Activated naive CD4-positive, alpha-beta T cell treated with Interleukin-2 at 50 U/mL for 16 hours (primary cell): Measurements from ENCODE around the gene TFCP2.
"Not testable (repeated sequence)": the region's sequence is repeated elsewhere in the genome, so short reads cannot be mapped to it uniquely, and the experiment has no call there.

ENCODE experiments used
- DNase-seq: peaks from one replicate; pipeline ENCODE4 v3.0.0-alpha.2; 2020

TFCP2 gene

GRCh38 chr12:51080136-51080535, 92.8 kb downstream of the TFCP2 start:
- no peak for DNase-seq

- DNase-seq = not testable (repeated sequence)
Measured at GRCh38 chr12:51078866-51079265, 94.1 kb downstream of the TFCP2 start.

GRCh38 chr12:51078346-51078745, 94.6 kb downstream of the TFCP2 start:
- DNase-seq = not testable (repeated sequence)

GRCh38 chr12:51077930-51078329, 95.0 kb downstream of the TFCP2 start:
- no peak for DNase-seq

- DNase-seq = peak; percentile 13
Measured at GRCh38 chr12:51076236-51076930, 96.6 kb downstream of the TFCP2 start.

GRCh38 chr12:51075390-51075789, 97.5 kb downstream of the TFCP2 start:
- no peak for DNase-seq

- no peak for DNase-seq
Measured at GRCh38 chr12:51071663-51072062, 101.3 kb downstream of the TFCP2 start.

GRCh38 chr12:51070004-51070403, 102.9 kb downstream of the TFCP2 start:
- no peak for DNase-seq

GRCh38 chr12:51067771-51068170, 105.2 kb downstream of the TFCP2 start:
- no peak for DNase-seq

- no peak for DNase-seq
Measured at GRCh38 chr12:51067229-51067628, 105.7 kb downstream of the TFCP2 start.

GRCh38 chr12:51065530-51065929, 107.4 kb downstream of the TFCP2 start:
- no peak for DNase-seq

GRCh38 chr12:51062631-51063397, 110.1 kb downstream of the TFCP2 start:
- no peak for DNase-seq

- DNase-seq = no peak
Measured at GRCh38 chr12:51059086-51059485, 113.8 kb downstream of the TFCP2 start.

GRCh38 chr12:51056242-51056641, 116.7 kb downstream of the TFCP2 start:
- no peak for DNase-seq

GRCh38 chr12:51055060-51055459, 117.9 kb downstream of the TFCP2 start:
- no peak for DNase-seq

- DNase-seq = no peak
Measured at GRCh38 chr12:51051787-51052186, 121.1 kb downstream of the TFCP2 start.

GRCh38 chr12:51049525-51049924, 123.4 kb downstream of the TFCP2 start:
- DNase-seq = no peak

- DNase-seq = no peak
Measured at GRCh38 chr12:51048661-51049251, 124.2 kb downstream of the TFCP2 start.

- peak; percentile 90 for DNase-seq
Measured at GRCh38 chr12:51047655-51048540, 125.0 kb downstream of the TFCP2 start, which contains the start of gene LETMD1. TSS of gene LETMD1 (plus strand) at chr12:51048327. CDS start at chr12:51048357, 30 bp downstream.
